A673 (cell line): ENCODE measurements around the gene UFSP1. TPM values are rescaled to one million over a fixed set of nuclear protein-coding genes. Genes with fewer than 3 reads are reported as not detected.

Source experiments
- BruUV-seq: library from RNA; stranded (reverse); fragments of 400-500 nt; replicated peaks from 2 replicates; lab custom pipeline; 2021; lab: Mats Ljungman, UMichigan
- CTCF ChIA-PET: fragments of 300-600 bp; sonication (Branson Sonifier 250); formaldehyde crosslinking; loops from one replicate; lab custom pipeline; 2022; ENCODE audit warnings: antibody characterized with exemption; lab: Charles Lee
- POLR2A ChIA-PET: fragments of 300-600 bp; sonication (Branson Sonifier 250); formaldehyde crosslinking; loops from one replicate; lab custom pipeline; 2022; ENCODE audit warnings: antibody characterized with exemption; ENCODE audit not compliant: low non-redundant PET; lab: Charles Lee
- DNase-seq: peaks from one replicate; pipeline ENCODE4 v3.0.0-alpha.2; 2015; ENCODE audit warnings: low spot score
- H3K27ac ChIP-seq: fragments of 200-600 bp; sonication (generic); 2 replicates; pipeline ENCODE4 v1.5.1; 2016; ENCODE audit warnings: mixed run types, low read depth, mild to moderate bottlenecking, mixed read lengths, antibody characterized with exemption, low read length; ENCODE audit not compliant: poor library complexity, severe bottlenecking
- H3K27me3 ChIP-seq: fragments of 200-600 bp; sonication (generic); replicated peaks from 2 replicates; pipeline ENCODE4 v1.6.1; 2017; ENCODE audit warnings: mixed run types, low read depth, mild to moderate bottlenecking, mixed read lengths, antibody characterized with exemption, low read length; ENCODE audit not compliant: insufficient read depth, poor library complexity
- H3K36me3 ChIP-seq: fragments of 200-600 bp; sonication (generic); 2 replicates; pipeline ENCODE4 v1.6.1; 2016; ENCODE audit warnings: mixed run types, mild to moderate bottlenecking, mixed read lengths, antibody characterized with exemption, low read length; ENCODE audit not compliant: insufficient read depth, poor library complexity, severe bottlenecking
- H3K4me1 ChIP-seq: fragments of 200-600 bp; sonication (generic); 2 replicates; pipeline ENCODE4 v1.6.1; 2017; ENCODE audit warnings: mixed run types, mild to moderate bottlenecking, mixed read lengths, antibody characterized with exemption, low read length; ENCODE audit not compliant: insufficient read depth, poor library complexity, severe bottlenecking
- H3K4me3 ChIP-seq: fragments of 200-600 bp; sonication (generic); 2 replicates; pipeline ENCODE4 v1.5.1; 2016; ENCODE audit warnings: low read depth, mixed run types, mild to moderate bottlenecking, mixed read lengths, low read length; ENCODE audit not compliant: poor library complexity, severe bottlenecking
- H3K9me3 ChIP-seq: fragments of 200-600 bp; sonication (generic); 2 replicates; pipeline ENCODE4 v1.6.1; 2016; ENCODE audit warnings: mixed run types, low read depth, mild to moderate bottlenecking, mixed read lengths, antibody characterized with exemption, low read length; ENCODE audit not compliant: poor library complexity, severe bottlenecking
- CTCF ChIP-seq: fragments of 300-800, 200-600 bp; sonication (generic); conservative IDR thresholded peaks from 2 replicates; pipeline ENCODE4 v1.5.1; 2017; ENCODE audit warnings: low read depth, mild to moderate bottlenecking, antibody characterized with exemption, low read length, moderate library complexity, mixed read lengths
- EZH2 ChIP-seq: fragments of 200-600 bp; sonication (generic); IDR thresholded peaks from 2 replicates; pipeline ENCODE4 v1.6.1; 2017; ENCODE audit warnings: borderline replicate concordance, low read depth, mild to moderate bottlenecking, mixed read lengths, antibody characterized with exemption, low read length; ENCODE audit not compliant: poor library complexity, severe bottlenecking
- intact Hi-C: fragments of 100-400 bp; cut with micrococcal nuclease; formaldehyde crosslinking; loops from one replicate; pipeline ENCODE4 v1.10.0; 2022; ENCODE audit not compliant: unreplicated experiment
- total RNA-seq: library from RNA; stranded (reverse); gene quantifications from 2 replicates; pipeline ENCODE4 v1.2.3, GENCODE V29; 2021

Gene UFSP1
- total RNA-seq, 1 experiment from 2014 or later = 5.0 TPM

DNA sequence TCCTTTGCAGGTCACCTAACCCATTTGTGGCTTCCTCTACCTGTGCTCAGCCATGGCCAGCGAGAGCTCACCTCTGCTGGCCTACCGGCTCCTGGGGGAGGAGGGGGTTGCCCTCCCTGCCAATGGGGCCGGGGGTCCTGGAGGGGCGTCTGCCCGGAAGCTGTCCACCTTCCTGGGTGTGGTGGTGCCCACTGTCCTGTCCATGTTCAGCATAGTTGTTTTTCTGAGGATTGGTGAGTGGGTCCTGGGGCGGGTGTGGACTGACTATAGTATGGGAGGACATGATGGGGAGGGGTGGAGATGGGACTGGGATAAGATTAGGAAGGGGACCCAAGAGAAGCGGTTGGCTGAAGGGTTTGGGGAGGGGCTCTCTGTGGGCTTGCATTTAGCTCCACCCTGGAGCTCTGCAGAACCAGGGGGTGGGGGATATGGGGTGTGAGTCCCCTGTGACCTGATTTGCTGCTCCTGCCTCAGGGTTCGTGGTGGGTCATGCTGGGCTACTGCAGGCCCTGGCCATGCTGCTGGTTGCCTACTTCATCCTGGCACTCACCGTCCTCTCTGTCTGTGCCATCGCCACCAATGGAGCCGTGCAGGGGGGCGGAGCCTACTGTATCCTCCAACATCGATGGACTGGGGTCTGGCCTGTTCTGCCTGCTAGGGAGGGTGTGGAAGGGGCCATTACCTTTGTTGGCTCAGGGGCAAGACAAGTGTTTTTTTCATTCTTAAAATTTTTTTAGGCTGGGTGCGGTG is 35.2 kb downstream of the UFSP1 start:
- POLR2A ChIA-PET = no interaction called here
- DNase-seq = no peak
- Histone ChIP-seq H3K27ac (no peak overlapping the region), H3K36me3 (no peaks in the 10 kb centered on the region), H3K4me3 (no peak overlapping the region), H3K4me1 (peaks cover 9% of the 10 kb centered on the region), H3K27me3 (no peaks in the 10 kb centered on the region), H3K9me3 (no peaks in the 10 kb centered on the region)
- CTCF ChIA-PET = no interaction called here
- TF ChIP-seq EZH2 = no peak
- no peak for TF ChIP-seq CTCF
- intact Hi-C loops = no loop called here
- BruUV-seq = no TSS peak

DNA sequence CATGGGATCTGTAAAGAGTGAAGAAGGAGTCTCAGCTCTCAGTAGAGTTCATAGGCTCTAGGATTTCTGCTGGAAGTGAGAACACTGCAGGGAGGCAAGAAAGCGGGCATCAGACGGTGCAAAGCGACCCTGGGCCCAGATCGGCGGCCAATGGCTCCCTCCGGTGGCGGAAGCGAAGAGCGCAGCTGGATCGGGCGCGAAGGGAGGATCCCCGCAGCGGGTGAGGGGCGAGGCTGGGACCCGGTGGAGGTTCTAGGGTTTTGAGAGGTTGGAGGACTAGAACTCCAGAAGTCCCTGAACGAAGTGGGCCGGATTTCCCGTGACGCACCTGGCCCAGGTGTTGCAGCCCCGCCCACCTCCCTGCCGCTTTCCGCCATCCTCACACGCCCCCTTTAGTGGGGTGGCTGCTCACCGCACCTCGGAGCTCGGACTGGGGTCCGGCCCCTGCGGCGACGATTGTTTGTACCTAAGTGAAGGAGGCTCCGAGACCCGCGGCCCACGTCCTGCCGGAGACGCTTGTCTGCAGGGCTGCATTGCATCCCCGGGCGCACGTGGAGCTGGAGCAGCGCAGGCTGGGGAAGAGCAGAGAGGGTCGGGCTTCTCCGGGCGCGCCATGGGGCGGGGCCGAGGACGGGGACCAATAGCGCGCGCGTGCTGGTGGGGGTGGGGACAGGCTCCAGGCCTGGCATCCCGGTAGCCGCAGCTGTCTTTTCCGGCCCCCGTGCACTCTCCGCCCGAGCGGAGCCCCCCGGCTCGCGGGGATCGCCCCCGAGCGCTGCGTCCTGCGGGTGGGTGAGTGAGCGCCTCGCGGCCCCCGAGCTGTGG is 37.3 kb downstream of the UFSP1 start, which contains the start of gene SLC12A9:
SLC12A9 (plus strand) TSS at position 666 of the 825 bp plus-strand sequence. CDS start 1,485 bp downstream, outside the sequence.
- TF ChIP-seq EZH2 (no peak), CTCF (peak; percentile 95)
- peak within 1 kb of the TSS; percentile 24 for H3K27ac ChIP-seq
- intact Hi-C loops = loop anchor here (1.0 kb wide), 2 partner anchors 53 to 147 kb away; no protein-coding TSS in a partner anchor
- H3K36me3 ChIP-seq = no peaks in the 10 kb centered on the region
- ChIA-PET CTCF (interaction anchor here (0.6 to 2.8 kb wide), 7 partner anchors 16 to 161 kb away, joined by 3 to 50 read pairs (median 8); partner anchors contain the start of genes EPHB4, POP7 and SRRT), POLR2A (interaction anchor here (0.6 to 1.1 kb wide), 4 partner anchors 20 to 266 kb away, joined by 3 to 7 read pairs (median 4); partner anchors contain the start of genes EPHB4, FBXO24 and SRRT)
- no peaks in the 10 kb centered on the region for H3K27me3 ChIP-seq
- H3K4me3 ChIP-seq = peak within 1 kb of the TSS; percentile 76
- H3K4me1 ChIP-seq = peaks cover 9% of the 10 kb centered on the region
- BruUV-seq = TSS peak; percentile 82
- H3K9me3 ChIP-seq = no peaks in the 10 kb centered on the region
- DNase-seq = peak; percentile 97

DNA sequence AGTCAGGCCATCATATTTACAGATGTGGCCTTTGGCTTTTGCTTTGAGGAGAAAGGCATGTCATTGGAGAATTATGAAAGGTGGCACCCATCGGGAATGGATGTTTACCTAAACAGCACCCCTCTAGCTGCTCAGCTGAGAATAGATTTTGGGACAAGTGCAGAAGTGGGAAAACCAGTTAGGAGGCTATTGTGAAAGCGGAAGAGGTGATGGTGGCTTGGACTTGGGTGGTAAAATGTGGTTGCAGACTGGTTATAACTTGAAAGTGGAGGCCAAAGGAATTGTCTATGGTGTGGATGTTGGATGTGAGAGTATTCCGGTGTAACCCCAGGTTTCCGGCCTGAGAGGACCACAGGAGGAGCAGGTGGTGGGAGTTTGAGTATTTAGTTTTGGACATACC is 42.2 kb downstream of the UFSP1 start:
- Histone ChIP-seq H3K27ac (no peak overlapping the region), H3K4me1 (peaks cover 9% of the 10 kb centered on the region), H3K36me3 (no peaks in the 10 kb centered on the region), H3K4me3 (no peak overlapping the region), H3K9me3 (no peaks in the 10 kb centered on the region), H3K27me3 (no peaks in the 10 kb centered on the region)
- no peak for DNase-seq
- BruUV-seq = no TSS peak
- CTCF ChIA-PET = no interaction called here
- no peak for TF ChIP-seq CTCF
- no peak for TF ChIP-seq EZH2
- intact Hi-C loops = no loop called here
- POLR2A ChIA-PET = no interaction called here
